Measurements from ENCODE around the gene KAT8.

The KAT8 gene

GRCh38 chr16:31083081-31083480, 34.4 kb upstream of the KAT8 start:
- Histone ChIP-seq H3K27ac (no peak overlapping the region), H3K36me3 (peaks cover 57% of the 10 kb centered on the region), H3K27me3 (ENCODE audit: insufficient read depth, low read depth, severe bottlenecking) (no peaks in the 10 kb centered on the region), H3K9me3 (ENCODE audit: severe bottlenecking) (no peaks in the 10 kb centered on the region), H3K4me3 (ENCODE audit: low read depth, low read length) (no peak overlapping the region)
- TF ChIP-seq, protein P1, sequence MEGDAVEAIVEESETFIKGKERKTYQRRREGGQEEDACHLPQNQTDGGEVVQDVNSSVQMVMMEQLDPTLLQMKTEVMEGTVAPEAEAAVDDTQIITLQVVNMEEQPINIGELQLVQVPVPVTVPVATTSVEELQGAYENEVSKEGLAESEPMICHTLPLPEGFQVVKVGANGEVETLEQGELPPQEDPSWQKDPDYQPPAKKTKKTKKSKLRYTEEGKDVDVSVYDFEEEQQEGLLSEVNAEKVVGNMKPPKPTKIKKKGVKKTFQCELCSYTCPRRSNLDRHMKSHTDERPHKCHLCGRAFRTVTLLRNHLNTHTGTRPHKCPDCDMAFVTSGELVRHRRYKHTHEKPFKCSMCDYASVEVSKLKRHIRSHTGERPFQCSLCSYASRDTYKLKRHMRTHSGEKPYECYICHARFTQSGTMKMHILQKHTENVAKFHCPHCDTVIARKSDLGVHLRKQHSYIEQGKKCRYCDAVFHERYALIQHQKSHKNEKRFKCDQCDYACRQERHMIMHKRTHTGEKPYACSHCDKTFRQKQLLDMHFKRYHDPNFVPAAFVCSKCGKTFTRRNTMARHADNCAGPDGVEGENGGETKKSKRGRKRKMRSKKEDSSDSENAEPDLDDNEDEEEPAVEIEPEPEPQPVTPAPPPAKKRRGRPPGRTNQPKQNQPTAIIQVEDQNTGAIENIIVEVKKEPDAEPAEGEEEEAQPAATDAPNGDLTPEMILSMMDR (IDR thresholded peaks at IDR 0.05; ENCODE audit: low read depth, low read length) = no peak
- DNase-seq = no peak

DNA sequence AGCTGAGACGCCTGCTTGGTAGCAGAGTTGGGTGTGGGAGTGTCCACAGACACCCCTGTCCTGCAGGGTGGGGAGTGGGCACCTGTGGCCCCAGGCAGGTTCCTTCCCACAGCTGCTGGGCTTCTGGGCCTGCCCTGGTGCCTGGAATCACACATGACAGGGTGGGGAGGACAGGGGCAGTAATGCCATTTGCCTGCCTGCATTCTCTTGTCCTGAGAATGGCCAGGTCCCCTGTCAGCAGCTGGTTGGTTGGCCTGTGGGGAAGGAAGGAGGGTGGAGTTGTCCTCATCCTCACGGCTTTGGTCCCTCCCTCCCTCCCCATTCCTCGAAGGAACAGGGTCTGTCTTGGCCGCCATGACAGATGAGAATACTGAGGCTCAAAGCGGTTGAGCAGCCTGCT, 33.9 kb upstream of the KAT8 start:
- TF ChIP-seq, protein P1 (IDR thresholded peaks at IDR 0.05; ENCODE audit: low read depth, low read length) = no peak
- peaks cover 57% of the 10 kb centered on the region for H3K36me3 ChIP-seq
- DNase-seq = no peak
- H3K27me3 ChIP-seq (ENCODE audit: insufficient read depth, low read depth, severe bottlenecking) = no peaks in the 10 kb centered on the region
- H3K27ac ChIP-seq = no peak overlapping the region
- no peaks in the 10 kb centered on the region for H3K9me3 ChIP-seq (ENCODE audit: severe bottlenecking)
- H3K4me3 ChIP-seq (ENCODE audit: low read depth, low read length) = no peak overlapping the region

- no peak for DNase-seq
- Histone ChIP-seq H3K9me3 (ENCODE audit: severe bottlenecking) (no peaks in the 10 kb centered on the region), H3K36me3 (peaks cover 55% of the 10 kb centered on the region), H3K27ac (no peak overlapping the region), H3K4me3 (ENCODE audit: low read depth, low read length) (no peak overlapping the region), H3K27me3 (ENCODE audit: insufficient read depth, low read depth, severe bottlenecking) (no peaks in the 10 kb centered on the region)
- TF ChIP-seq, protein P1 (IDR thresholded peaks at IDR 0.05; ENCODE audit: low read depth, low read length) = no peak
These were observed 33.5 kb upstream of the KAT8 start for GRCh38 chr16:31083981-31084380.

GRCh38 chr16:31084584-31085302, 32.7 kb upstream of the KAT8 start:
- Histone ChIP-seq H3K9me3 (ENCODE audit: severe bottlenecking) (no peaks in the 10 kb centered on the region), H3K27me3 (ENCODE audit: insufficient read depth, low read depth, severe bottlenecking) (no peaks in the 10 kb centered on the region), H3K27ac (peak overlapping the region; percentile 39), H3K4me3 (ENCODE audit: low read depth, low read length) (no peak overlapping the region), H3K36me3 (peaks cover 55% of the 10 kb centered on the region)
- TF ChIP-seq, protein P1 (IDR thresholded peaks at IDR 0.05; ENCODE audit: low read depth, low read length) = no peak
- DNase-seq = peak; percentile 70

DNA sequence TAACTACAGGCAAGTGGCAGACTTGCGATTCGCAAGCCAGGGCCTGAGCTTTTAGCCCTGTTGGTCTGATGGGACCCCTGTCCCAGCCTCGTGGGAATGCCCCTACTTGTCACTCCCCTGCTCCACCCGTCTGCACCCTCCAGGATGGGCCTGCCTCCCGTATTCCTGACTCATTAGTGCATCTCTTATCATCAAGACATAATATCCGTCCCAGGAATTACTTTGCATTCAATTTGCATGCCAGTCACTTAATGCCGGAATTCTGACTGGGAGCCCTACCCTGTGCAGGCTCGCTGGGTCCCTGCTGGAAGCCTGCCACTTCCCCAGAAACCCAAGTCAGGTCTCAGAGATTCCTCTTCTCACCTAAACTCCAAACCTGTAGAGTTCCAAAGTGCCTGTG, 32.1 kb upstream of the KAT8 start:
- no peaks in the 10 kb centered on the region for H3K27me3 ChIP-seq (ENCODE audit: insufficient read depth, low read depth, severe bottlenecking)
- TF ChIP-seq, protein P1 (IDR thresholded peaks at IDR 0.05; ENCODE audit: low read depth, low read length) = no peak
- peaks cover 53% of the 10 kb centered on the region for H3K36me3 ChIP-seq
- H3K9me3 ChIP-seq (ENCODE audit: severe bottlenecking) = no peaks in the 10 kb centered on the region
- H3K27ac ChIP-seq = no peak overlapping the region
- H3K4me3 ChIP-seq (ENCODE audit: low read depth, low read length) = no peak overlapping the region
- DNase-seq = no peak

Measured in WERI-Rb-1 (cell line).